CD4-positive, CD25-positive, alpha-beta regulatory T cell (primary cell): ENCODE data around the gene GDPD5. TPM values are rescaled to one million over a fixed set of nuclear protein-coding genes. Genes with fewer than 3 reads are reported as not detected.

Experiments
- ATAC-seq, 2 donors: fragments of 150-1000 bp; cut with Tn5 transposase; one replicate each; pipeline ENCODE4 v1.10.0; 2021; ENCODE audit warnings: low read depth in 2 of 2, moderate number of reproducible peaks in 2 of 2, moderate library complexity in 1 of 2
- DNase-seq, 3 donors: peaks; one replicate each; pipeline versions ENCODE4 v3.0.0 to v3.0.0-alpha.2; 2012 to 2022; ENCODE audit warnings: mixed read lengths in 1 of 3
- H3K27ac ChIP-seq: one replicate; pipeline ENCODE4 v1.7.0; 2013; ENCODE audit warnings: mild to moderate bottlenecking, low read length; ENCODE audit not compliant: insufficient read depth, poor library complexity, severe bottlenecking
- H3K27me3 ChIP-seq: one replicate; pipeline ENCODE4 v1.7.0; 2013; ENCODE audit warnings: low read length; ENCODE audit not compliant: control insufficient read depth, insufficient read depth
- H3K36me3 ChIP-seq: one replicate; pipeline ENCODE4 v1.7.0; 2013; ENCODE audit warnings: mild to moderate bottlenecking, low read length, moderate library complexity; ENCODE audit not compliant: control insufficient read depth, insufficient read depth
- H3K4me1 ChIP-seq: 2 replicates; pipeline ENCODE4 v1.7.0; 2013; ENCODE audit warnings: mild to moderate bottlenecking, low read length; ENCODE audit not compliant: insufficient read depth, control insufficient read depth, poor library complexity, severe bottlenecking
- H3K4me3 ChIP-seq: one replicate; pipeline ENCODE4 v1.7.0; 2013; ENCODE audit warnings: low read depth, mild to moderate bottlenecking, low read length, moderate library complexity
- H3K9me3 ChIP-seq, 2 experiments: 1 replicate in 1 of 2; 2 replicates in 1 of 2; pipeline ENCODE4 v1.7.0; 2013; ENCODE audit warnings: low read length in 2 of 2, mild to moderate bottlenecking in 1 of 2, moderate library complexity in 1 of 2; ENCODE audit not compliant: control insufficient read depth in 2 of 2
- H3K27ac Mint-ChIP-seq, 3 donors: one replicate each; pipeline ENCODE4 v1.8.0; 2020 to 2022; ENCODE audit warnings: mild to moderate bottlenecking in 3 of 3, mixed read lengths in 3 of 3, moderate library complexity in 2 of 3
- H3K27me3 Mint-ChIP-seq: one replicate; pipeline ENCODE4 v1.8.0; 2022; ENCODE audit warnings: mild to moderate bottlenecking, mixed read lengths
- H3K36me3 Mint-ChIP-seq: one replicate; pipeline ENCODE4 v1.8.0; 2020; ENCODE audit warnings: mixed read lengths
- H3K4me1 Mint-ChIP-seq, 4 donors: one replicate each; pipeline ENCODE4 v1.8.0; 2020 to 2022; ENCODE audit warnings: mixed read lengths in 4 of 4, mild to moderate bottlenecking in 1 of 4
- H3K4me3 Mint-ChIP-seq, 4 donors: one replicate each; pipeline ENCODE4 v1.8.0; 2020 to 2022; ENCODE audit warnings: mild to moderate bottlenecking in 4 of 4, mixed read lengths in 4 of 4, moderate library complexity in 3 of 4
- H3K9me3 Mint-ChIP-seq, 7 donors: one replicate each; pipeline ENCODE4 v1.8.0; 2020 to 2022; ENCODE audit warnings: mixed read lengths in 7 of 7, mild to moderate bottlenecking in 3 of 7, moderate library complexity in 2 of 7
- polyA plus RNA-seq, 4 donors: library from polyadenylated mRNA; unstranded; fragments of 300-500 nt; fragmentation: Illumina TruSeq; gene quantifications; one replicate each; pipeline ENCODE4 v1.2.3, GENCODE V29; 2021
- total RNA-seq: library from RNA; stranded (reverse); gene quantifications from one replicate; pipeline ENCODE4 v1.2.3, GENCODE V29; 2022

Gene GDPD5
- total and polyA plus RNA-seq, 5 donors from 2014 or later, result 8.0 to 170 (median 21.5) TPM

DNA sequence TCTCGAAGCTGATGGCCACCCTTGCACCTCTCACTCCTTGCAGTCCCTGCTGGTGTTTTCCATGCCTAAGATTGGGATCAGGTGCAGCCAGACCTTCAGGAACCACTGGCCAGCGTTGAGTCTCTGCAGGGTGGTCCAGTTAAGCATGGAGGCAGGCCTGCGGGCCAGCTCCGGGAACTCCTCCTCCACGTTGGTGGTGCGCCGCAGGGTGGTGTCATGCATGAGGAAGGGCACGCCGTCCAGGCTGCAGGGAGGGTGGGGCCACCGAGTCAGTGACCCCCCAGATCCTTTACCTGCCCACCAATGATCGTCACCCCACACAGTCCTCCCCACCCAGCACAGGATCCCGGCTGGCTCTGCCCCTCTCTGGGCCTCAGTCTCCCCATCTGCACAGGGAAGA, 82.7 kb downstream of the GDPD5 start:
- Mint-ChIP-seq H3K27ac (no peak overlapping the region), H3K4me3 (no peak overlapping the region), H3K9me3 (no peaks in the 10 kb centered on the region), H3K36me3 (peaks cover 7% of the 10 kb centered on the region), H3K27me3 (no peaks in the 10 kb centered on the region), H3K4me1 (peaks cover 0 to 4% (median 0%) of the 10 kb centered on the region in 4 donors)
- H3K27ac ChIP-seq, result no peak overlapping the region
- H3K9me3 ChIP-seq, result no peaks in the 10 kb centered on the region
- H3K4me1 ChIP-seq, result no peaks in the 10 kb centered on the region
- H3K36me3 ChIP-seq, result peaks cover 6% of the 10 kb centered on the region
- no peaks in the 10 kb centered on the region for H3K27me3 ChIP-seq
- DNase-seq (no peak), ATAC-seq (no peak)
- no peak overlapping the region for H3K4me3 ChIP-seq

DNA sequence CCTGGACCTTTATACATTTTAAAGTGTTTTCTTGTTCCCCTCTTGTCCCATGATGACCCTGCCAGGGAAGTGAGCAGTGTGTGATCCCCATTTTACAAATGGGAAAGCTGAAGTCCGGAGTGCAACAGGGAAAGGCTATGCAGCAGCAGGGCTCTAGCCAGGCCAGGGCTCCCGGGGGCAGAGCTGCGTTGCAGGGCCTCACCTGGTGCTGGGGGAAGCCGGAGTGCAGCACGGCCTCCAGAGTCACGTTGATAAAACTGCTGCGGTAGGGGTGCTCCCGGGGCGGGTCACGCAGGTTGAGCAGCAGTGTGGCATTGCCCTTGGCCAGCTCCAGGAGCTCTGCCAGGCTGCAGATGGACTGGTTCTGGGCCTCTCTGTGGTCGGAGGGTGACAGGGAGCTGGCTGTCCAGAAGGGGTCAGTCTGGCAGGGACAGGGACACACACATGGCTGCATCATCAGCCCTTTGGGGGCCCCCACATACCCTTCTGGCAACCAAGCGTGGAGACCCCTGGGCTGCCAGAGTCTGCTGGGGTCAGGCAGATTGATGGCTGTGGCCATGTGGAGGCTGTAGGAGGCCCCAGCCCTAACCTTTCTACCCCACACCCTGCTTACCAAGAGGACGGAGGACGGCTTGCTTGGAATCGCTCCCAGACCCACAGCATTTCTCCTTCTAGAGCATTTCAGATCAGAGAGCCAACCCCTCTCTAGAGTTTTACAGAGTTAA, 83.4 kb downstream of the GDPD5 start:
- no peak overlapping the region for H3K27ac ChIP-seq
- H3K27me3 ChIP-seq, result no peaks in the 10 kb centered on the region
- H3K36me3 ChIP-seq, result peaks cover 5% of the 10 kb centered on the region
- no peak for DNase-seq
- Mint-ChIP-seq H3K36me3 (peaks cover 7% of the 10 kb centered on the region), H3K4me1 (peaks cover 0 to 4% (median 0%) of the 10 kb centered on the region in 4 donors), H3K9me3 (no peaks in the 10 kb centered on the region), H3K27me3 (no peaks in the 10 kb centered on the region), H3K27ac (no peak overlapping the region), H3K4me3 (no peak overlapping the region)
- H3K4me1 ChIP-seq, result no peaks in the 10 kb centered on the region
- no peak for ATAC-seq
- H3K4me3 ChIP-seq, result no peak overlapping the region
- no peaks in the 10 kb centered on the region for H3K9me3 ChIP-seq

DNA sequence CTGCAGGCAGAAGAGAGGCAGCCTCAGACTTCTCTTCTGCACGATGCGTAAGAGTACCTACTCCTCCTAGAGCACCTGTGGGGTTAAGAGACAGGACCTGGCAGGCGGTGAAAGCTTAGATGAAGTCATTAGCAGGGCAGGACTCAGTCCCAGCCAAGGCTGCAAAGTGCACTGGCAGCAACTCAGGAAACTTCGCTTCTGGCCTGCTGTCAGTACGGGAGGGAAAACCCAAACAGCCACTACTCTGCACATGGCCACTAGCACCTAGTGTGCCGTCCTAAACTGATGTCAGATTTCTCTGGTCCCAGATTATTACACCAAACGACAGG, 84.0 kb downstream of the GDPD5 start:
- H3K36me3 ChIP-seq, result peaks cover 4% of the 10 kb centered on the region
- H3K27ac ChIP-seq, result no peak overlapping the region
- H3K27me3 Mint-ChIP-seq, result no peaks in the 10 kb centered on the region
- no peak overlapping the region for H3K4me3 ChIP-seq
- no peak for ATAC-seq
- no peak overlapping the region for H3K4me3 Mint-ChIP-seq
- peaks cover 0 to 4% (median 0%) of the 10 kb centered on the region in 4 donors for H3K4me1 Mint-ChIP-seq
- no peaks in the 10 kb centered on the region for H3K9me3 ChIP-seq
- no peak for DNase-seq
- H3K36me3 Mint-ChIP-seq, result peaks cover 7% of the 10 kb centered on the region
- H3K9me3 Mint-ChIP-seq, result no peaks in the 10 kb centered on the region
- H3K27me3 ChIP-seq, result no peaks in the 10 kb centered on the region
- H3K27ac Mint-ChIP-seq, result no peak overlapping the region
- no peaks in the 10 kb centered on the region for H3K4me1 ChIP-seq

DNA sequence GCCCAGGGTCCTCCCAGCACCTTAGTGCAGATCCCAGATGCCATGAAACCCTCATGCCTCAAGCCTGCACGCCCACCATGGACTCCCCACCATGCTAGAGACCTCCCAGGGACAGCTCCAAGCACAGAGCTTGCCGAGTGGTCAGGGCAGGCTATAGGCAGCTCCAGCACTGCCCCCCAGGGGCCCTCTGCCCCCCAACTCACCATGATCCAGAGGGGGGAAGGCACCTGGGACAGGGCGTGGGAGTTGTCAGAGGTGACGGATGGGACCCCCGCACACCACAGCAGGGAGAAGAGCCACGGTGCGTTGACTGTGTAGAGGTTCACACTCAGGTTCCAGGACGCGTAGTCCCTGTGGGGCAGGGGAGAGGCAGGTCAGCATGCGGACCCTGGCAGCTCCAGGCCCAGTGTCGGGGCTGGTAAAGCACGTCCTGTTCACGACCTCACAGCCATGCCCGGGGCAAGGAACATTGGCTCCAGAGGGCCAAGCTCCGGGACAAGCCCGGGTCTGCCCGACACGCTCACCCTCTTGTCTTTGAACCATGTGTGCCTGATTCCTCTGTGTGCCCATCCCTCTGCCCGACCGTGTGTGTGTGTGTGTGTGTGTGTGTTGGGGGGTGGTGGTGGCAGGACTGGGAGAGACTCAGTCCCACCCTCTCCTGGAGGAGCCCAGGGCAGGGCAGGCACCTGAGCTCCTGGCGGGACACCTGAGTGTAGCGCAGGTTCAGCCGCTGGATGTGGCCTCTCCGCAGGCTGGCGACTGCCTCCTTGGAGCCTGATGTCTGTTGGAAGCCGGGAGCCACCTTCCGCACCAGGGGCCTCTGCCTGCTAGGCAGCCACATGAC, 84.6 kb downstream of the GDPD5 start:
- no peaks in the 10 kb centered on the region for H3K9me3 Mint-ChIP-seq
- H3K27me3 Mint-ChIP-seq, result no peaks in the 10 kb centered on the region
- no peak overlapping the region for H3K4me3 Mint-ChIP-seq
- H3K9me3 ChIP-seq, result no peaks in the 10 kb centered on the region
- no peaks in the 10 kb centered on the region for H3K27me3 ChIP-seq
- H3K36me3 Mint-ChIP-seq, result peaks cover 9% of the 10 kb centered on the region
- no peak overlapping the region for H3K27ac Mint-ChIP-seq
- H3K4me1 Mint-ChIP-seq, result peaks cover 0 to 4% (median 0%) of the 10 kb centered on the region in 4 donors
- ATAC-seq (no peak), DNase-seq (no peak)
- no peak overlapping the region for H3K4me3 ChIP-seq
- no peak overlapping the region for H3K27ac ChIP-seq
- peaks cover 4% of the 10 kb centered on the region for H3K36me3 ChIP-seq
- H3K4me1 ChIP-seq, result no peaks in the 10 kb centered on the region

DNA sequence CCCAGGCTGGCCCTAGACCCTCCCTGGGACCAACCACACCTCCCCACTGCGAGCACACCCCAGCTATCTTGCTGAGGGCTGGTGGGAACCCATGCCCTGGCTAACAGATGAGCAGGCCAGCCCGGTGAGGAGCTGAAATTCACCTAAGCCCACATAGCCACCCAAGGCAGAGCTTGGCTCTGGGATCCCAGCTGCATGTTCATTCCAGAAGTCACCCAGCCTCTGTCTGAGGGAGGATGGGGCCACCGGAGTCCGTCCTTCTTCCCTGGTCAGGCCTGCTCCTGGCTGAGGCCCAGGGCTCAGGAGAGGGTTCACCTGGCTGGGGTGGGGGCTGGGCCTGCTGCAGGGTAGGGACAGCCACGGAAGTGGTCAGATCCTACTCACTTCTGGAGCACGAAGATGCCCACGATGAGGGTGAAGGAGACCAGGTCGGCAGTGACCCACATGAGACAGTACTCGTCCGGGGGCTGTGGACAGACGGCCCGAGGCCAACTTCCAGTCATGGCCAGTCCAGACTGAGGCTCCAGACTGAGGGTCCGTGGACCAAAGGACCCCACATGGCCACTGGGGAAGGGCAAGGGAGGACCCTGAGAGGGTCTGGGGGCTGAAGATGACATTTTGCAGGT, 86.1 kb downstream of the GDPD5 start:
- H3K4me3 Mint-ChIP-seq, result no peak overlapping the region
- peaks cover 18% of the 10 kb centered on the region for H3K36me3 Mint-ChIP-seq
- no peaks in the 10 kb centered on the region for H3K9me3 Mint-ChIP-seq
- Histone ChIP-seq H3K9me3 (no peaks in the 10 kb centered on the region), H3K27me3 (no peaks in the 10 kb centered on the region), H3K4me1 (no peaks in the 10 kb centered on the region), H3K4me3 (no peak overlapping the region), H3K36me3 (peaks cover 11% of the 10 kb centered on the region), H3K27ac (no peak overlapping the region)
- ATAC-seq (no peak), DNase-seq (no peak)
- H3K27ac Mint-ChIP-seq, result peak overlapping the region in 1 of 3 donors; percentile 74
- H3K27me3 Mint-ChIP-seq, result peaks cover 4% of the 10 kb centered on the region
- H3K4me1 Mint-ChIP-seq, result no peaks in the 10 kb centered on the region

DNA sequence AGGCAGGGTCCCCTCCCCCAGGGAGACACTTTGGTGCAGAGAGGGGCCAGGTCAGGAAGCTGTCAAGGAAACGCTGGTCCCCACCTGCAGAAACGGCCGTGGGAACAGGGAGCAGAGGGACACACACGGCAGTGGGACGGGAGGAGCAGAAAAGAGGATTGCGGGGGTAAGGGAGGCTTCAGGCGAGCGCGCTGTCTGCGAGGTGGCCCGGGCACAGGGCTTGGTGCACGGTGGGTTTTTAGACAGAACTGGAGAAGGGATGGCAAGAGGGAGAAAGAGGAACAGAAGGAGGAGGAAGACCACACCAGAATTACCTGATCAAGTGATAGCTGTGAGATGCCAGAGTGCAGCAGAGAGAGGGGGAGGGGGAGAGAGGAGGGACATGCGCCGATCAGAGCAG, 86.7 kb downstream of the GDPD5 start:
- H3K36me3 Mint-ChIP-seq, result peaks cover 18% of the 10 kb centered on the region
- no peak for DNase-seq
- no peak overlapping the region for H3K4me3 Mint-ChIP-seq
- peaks cover 11% of the 10 kb centered on the region for H3K36me3 ChIP-seq
- H3K9me3 ChIP-seq, result no peaks in the 10 kb centered on the region
- H3K4me3 ChIP-seq, result no peak overlapping the region
- H3K4me1 ChIP-seq, result no peaks in the 10 kb centered on the region
- no peak overlapping the region for H3K27ac Mint-ChIP-seq
- no peak overlapping the region for H3K27ac ChIP-seq
- H3K4me1 Mint-ChIP-seq, result no peaks in the 10 kb centered on the region
- ATAC-seq, result no peak
- no peaks in the 10 kb centered on the region for H3K9me3 Mint-ChIP-seq
- peaks cover 4% of the 10 kb centered on the region for H3K27me3 Mint-ChIP-seq
- no peaks in the 10 kb centered on the region for H3K27me3 ChIP-seq

DNA sequence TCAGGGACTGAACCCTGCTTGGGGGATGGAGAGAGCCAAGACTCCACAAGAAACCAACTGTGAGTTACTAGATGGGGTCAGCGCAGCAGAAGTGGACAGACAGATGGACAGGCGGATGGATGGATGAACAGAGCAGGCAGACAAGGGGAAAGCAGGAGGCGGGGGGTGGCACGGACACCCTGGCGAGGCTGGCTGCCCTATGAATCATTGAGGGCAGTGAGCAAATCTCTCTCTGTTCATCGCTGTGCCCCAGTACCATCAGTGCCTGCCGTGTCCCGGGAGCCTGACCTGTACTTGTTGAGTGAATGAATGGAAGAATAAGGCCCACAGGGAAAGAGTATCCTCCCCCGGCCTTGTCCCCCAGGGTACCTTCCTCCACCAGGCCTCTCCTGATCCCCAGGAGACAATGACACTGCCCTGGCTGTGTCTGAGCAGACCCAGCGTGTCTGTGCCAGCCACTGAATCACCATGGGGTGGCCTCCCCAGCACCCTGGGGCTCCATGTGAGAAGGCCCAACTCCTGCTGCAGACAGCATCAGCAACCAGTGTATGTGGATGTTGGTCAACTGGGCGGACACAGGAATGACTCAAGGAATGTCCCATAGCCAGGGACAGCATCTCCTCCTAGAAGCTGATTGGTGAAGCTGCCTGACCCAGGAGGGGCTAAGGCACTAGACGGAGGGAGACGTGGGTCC, 87.6 kb downstream of the GDPD5 start:
- Histone ChIP-seq H3K27ac (no peak overlapping the region), H3K36me3 (peaks cover 7% of the 10 kb centered on the region), H3K9me3 (no peaks in the 10 kb centered on the region), H3K4me3 (no peak overlapping the region), H3K27me3 (no peaks in the 10 kb centered on the region), H3K4me1 (no peaks in the 10 kb centered on the region)
- Mint-ChIP-seq H3K27ac (peak overlapping the region in 1 of 3 donors; percentile 81), H3K4me3 (no peak overlapping the region), H3K4me1 (no peaks in the 10 kb centered on the region), H3K9me3 (no peaks in the 10 kb centered on the region), H3K27me3 (peaks cover 4% of the 10 kb centered on the region), H3K36me3 (peaks cover 18% of the 10 kb centered on the region)
- DNase-seq (no peak), ATAC-seq (no peak)
